ENCODE measurements around the gene CDC5L. TPM values are rescaled to one million over a fixed set of nuclear protein-coding genes. Genes with fewer than 3 reads are reported as not detected.
A peak's percentile ranks its signal among the peaks of the same experiment; 100 is the strongest.

CDC5L gene
- total RNA-seq, 1 donor from 2014 or later = 28.7 TPM

DNA sequence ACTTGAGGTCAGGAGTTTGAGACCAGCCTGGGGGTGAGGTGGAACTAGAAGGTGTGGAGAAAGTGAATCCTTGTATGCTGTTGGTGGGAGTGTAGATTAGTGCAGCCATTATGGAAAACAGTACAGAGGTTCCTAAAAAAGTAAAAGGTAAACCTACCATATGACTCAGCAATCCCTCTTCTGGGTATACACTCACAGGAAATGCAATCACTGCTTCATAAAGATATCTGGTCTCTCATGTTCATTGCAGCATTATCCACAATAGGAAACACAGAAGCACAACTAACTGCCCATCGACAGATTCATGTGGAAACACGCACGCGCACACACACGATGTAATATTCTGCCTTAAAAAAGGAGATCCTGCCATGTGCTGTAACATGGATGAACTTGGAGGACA is 66.7 kb downstream of the CDC5L start:
- no peak overlapping the region for H3K27ac Mint-ChIP-seq
- TF ChIP-seq, protein P1, sequence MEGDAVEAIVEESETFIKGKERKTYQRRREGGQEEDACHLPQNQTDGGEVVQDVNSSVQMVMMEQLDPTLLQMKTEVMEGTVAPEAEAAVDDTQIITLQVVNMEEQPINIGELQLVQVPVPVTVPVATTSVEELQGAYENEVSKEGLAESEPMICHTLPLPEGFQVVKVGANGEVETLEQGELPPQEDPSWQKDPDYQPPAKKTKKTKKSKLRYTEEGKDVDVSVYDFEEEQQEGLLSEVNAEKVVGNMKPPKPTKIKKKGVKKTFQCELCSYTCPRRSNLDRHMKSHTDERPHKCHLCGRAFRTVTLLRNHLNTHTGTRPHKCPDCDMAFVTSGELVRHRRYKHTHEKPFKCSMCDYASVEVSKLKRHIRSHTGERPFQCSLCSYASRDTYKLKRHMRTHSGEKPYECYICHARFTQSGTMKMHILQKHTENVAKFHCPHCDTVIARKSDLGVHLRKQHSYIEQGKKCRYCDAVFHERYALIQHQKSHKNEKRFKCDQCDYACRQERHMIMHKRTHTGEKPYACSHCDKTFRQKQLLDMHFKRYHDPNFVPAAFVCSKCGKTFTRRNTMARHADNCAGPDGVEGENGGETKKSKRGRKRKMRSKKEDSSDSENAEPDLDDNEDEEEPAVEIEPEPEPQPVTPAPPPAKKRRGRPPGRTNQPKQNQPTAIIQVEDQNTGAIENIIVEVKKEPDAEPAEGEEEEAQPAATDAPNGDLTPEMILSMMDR (conservative IDR thresholded peaks at IDR 0.05) = no peak
- DNase-seq (ENCODE audit: extremely low spot score, unreplicated experiment) = no peak
- H3K27me3 Mint-ChIP-seq = peaks cover 6% of the 10 kb centered on the region
- H3K4me3 Mint-ChIP-seq = no peak overlapping the region
- no peaks in the 10 kb centered on the region for H3K9me3 Mint-ChIP-seq
- peaks cover 4% of the 10 kb centered on the region for H3K4me1 Mint-ChIP-seq (ENCODE audit: unreplicated experiment)
- H3K36me3 Mint-ChIP-seq = peaks cover 12% of the 10 kb centered on the region

- DNase-seq (ENCODE audit: extremely low spot score, unreplicated experiment) = no peak
- Mint-ChIP-seq H3K4me3 (peak overlapping the region; percentile 0), H3K27me3 (peaks cover 6% of the 10 kb centered on the region), H3K4me1 (ENCODE audit: unreplicated experiment) (peaks cover 4% of the 10 kb centered on the region), H3K9me3 (no peaks in the 10 kb centered on the region), H3K36me3 (peaks cover 12% of the 10 kb centered on the region), H3K27ac (no peak overlapping the region)
- TF ChIP-seq, protein P1 (conservative IDR thresholded peaks at IDR 0.05) = peak; percentile 90
These were observed 68.8 kb downstream of the CDC5L start for GRCh38 chr6:44456070-44456965.

- H3K9me3 Mint-ChIP-seq = no peaks in the 10 kb centered on the region
- H3K36me3 Mint-ChIP-seq = peaks cover 7% of the 10 kb centered on the region
- TF ChIP-seq, protein P1 (conservative IDR thresholded peaks at IDR 0.05) = no peak
- no peak overlapping the region for H3K27ac Mint-ChIP-seq
- H3K4me1 Mint-ChIP-seq (ENCODE audit: unreplicated experiment) = peaks cover 4% of the 10 kb centered on the region
- DNase-seq (ENCODE audit: extremely low spot score, unreplicated experiment) = no peak
- peaks cover 6% of the 10 kb centered on the region for H3K27me3 Mint-ChIP-seq
- peak overlapping the region; percentile 0 for H3K4me3 Mint-ChIP-seq
These were observed 69.4 kb downstream of the CDC5L start for GRCh38 chr6:44456966-44457292.

DNA sequence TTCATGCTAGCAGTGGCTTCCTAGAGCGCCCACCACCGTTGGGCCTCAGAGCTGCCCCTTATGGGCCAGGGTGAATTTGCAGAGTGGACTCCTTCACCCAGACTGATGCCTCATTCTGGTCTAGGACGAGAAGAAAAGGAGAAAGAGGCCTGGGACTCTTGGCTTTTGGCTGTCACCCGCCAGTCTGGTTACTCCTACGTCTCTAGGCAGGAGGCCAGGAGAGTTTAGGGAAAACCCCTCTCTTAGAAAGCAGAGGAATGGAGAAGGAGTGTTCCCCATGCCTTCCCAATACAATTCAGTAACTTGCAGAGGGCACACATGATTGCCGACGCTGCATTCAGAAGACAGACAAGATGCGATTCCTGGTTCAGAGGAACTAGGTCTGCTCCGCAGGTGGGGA is 70.1 kb downstream of the CDC5L start:
- Mint-ChIP-seq H3K4me3 (no peak overlapping the region), H3K27me3 (peaks cover 6% of the 10 kb centered on the region), H3K9me3 (no peaks in the 10 kb centered on the region), H3K4me1 (ENCODE audit: unreplicated experiment) (peaks cover 2% of the 10 kb centered on the region), H3K27ac (no peak overlapping the region), H3K36me3 (peaks cover 4% of the 10 kb centered on the region)
- DNase-seq (ENCODE audit: extremely low spot score, unreplicated experiment) = no peak
- TF ChIP-seq, protein P1 (conservative IDR thresholded peaks at IDR 0.05) = no peak

- no peaks in the 10 kb centered on the region for H3K36me3 Mint-ChIP-seq
- H3K27me3 Mint-ChIP-seq = peaks cover 6% of the 10 kb centered on the region
- TF ChIP-seq, protein P1 (conservative IDR thresholded peaks at IDR 0.05) = no peak
- no peak for DNase-seq (ENCODE audit: extremely low spot score, unreplicated experiment)
- H3K27ac Mint-ChIP-seq = no peak overlapping the region
- no peaks in the 10 kb centered on the region for H3K4me1 Mint-ChIP-seq (ENCODE audit: unreplicated experiment)
- no peaks in the 10 kb centered on the region for H3K9me3 Mint-ChIP-seq
- H3K4me3 Mint-ChIP-seq = no peak overlapping the region
These were observed 71.0 kb downstream of the CDC5L start for GRCh38 chr6:44458551-44458950.
